ENCODE data around the gene MAGEB1.
A peak's percentile ranks its signal among the peaks of the same experiment; 100 is the strongest.

The MAGEB1 gene

GRCh38 chrX:30261012-30261411 is 14.1 kb downstream of the MAGEB1 start:
- no peak for DNase-seq (ENCODE audit: low read depth)
- no peak for TF ChIP-seq CTCF (conservative IDR thresholded peaks at IDR 0.05; ENCODE audit: low read length)
- H3K4me3 ChIP-seq (ENCODE audit: low read length): no peak overlapping the region

GRCh38 chrX:30262763-30263162 is 15.8 kb downstream of the MAGEB1 start:
- no peak overlapping the region for H3K4me3 ChIP-seq (ENCODE audit: low read length)
- no peak for DNase-seq (ENCODE audit: low read depth)
- TF ChIP-seq CTCF (conservative IDR thresholded peaks at IDR 0.05; ENCODE audit: low read length): no peak

GRCh38 chrX:30270639-30271038 is 23.7 kb downstream of the MAGEB1 start:
- H3K4me3 ChIP-seq (ENCODE audit: low read length): no peak overlapping the region
- no peak for TF ChIP-seq CTCF (conservative IDR thresholded peaks at IDR 0.05; ENCODE audit: low read length)
- DNase-seq (ENCODE audit: low read depth): no peak

GRCh38 chrX:30275498-30275897 is 28.6 kb downstream of the MAGEB1 start:
- H3K4me3 ChIP-seq (ENCODE audit: low read length): no peak overlapping the region
- DNase-seq (ENCODE audit: low read depth): peak; percentile 24
- TF ChIP-seq CTCF (conservative IDR thresholded peaks at IDR 0.05; ENCODE audit: low read length): peak; percentile 52

GRCh38 chrX:30278365-30278764 is 31.4 kb downstream of the MAGEB1 start:
- TF ChIP-seq CTCF (conservative IDR thresholded peaks at IDR 0.05; ENCODE audit: low read length): no peak
- DNase-seq (ENCODE audit: low read depth): peak; percentile 34
- H3K4me3 ChIP-seq (ENCODE audit: low read length): no peak overlapping the region

- no peak overlapping the region for H3K4me3 ChIP-seq (ENCODE audit: low read length)
- TF ChIP-seq CTCF (conservative IDR thresholded peaks at IDR 0.05; ENCODE audit: low read length): no peak
- no peak for DNase-seq (ENCODE audit: low read depth)
These were observed 33.5 kb downstream of the MAGEB1 start for GRCh38 chrX:30280428-30280827.

GRCh38 chrX:30282527-30282926 is 35.6 kb downstream of the MAGEB1 start:
- TF ChIP-seq CTCF (conservative IDR thresholded peaks at IDR 0.05; ENCODE audit: low read length): no peak
- peak; percentile 0 for DNase-seq (ENCODE audit: low read depth)
- no peak overlapping the region for H3K4me3 ChIP-seq (ENCODE audit: low read length)

All from AG10803 (cell line).